Astrocyte (in vitro differentiated cells and primary cell): ENCODE results near the gene FRMD5. TPM values are rescaled to one million over a fixed set of nuclear protein-coding genes. Genes with fewer than 3 reads are reported as not detected.

Experiments
- DNase-seq: peaks from one replicate; pipeline ENCODE4 v3.0.0-alpha.2; 2010; ENCODE audit warnings: low read depth
- FAIRE-seq: peaks from 2 replicates; lab custom pipeline; 2011; peaks lifted over from hg19 to GRCh38; lab: Jason Lieb, UNC
- H2AFZ ChIP-seq: 2 replicates; pipeline ENCODE4 v1.6.0; 2012; ENCODE audit warnings: low read depth, low read length, inconsistent platforms
- H3K27ac ChIP-seq: 2 replicates; pipeline ENCODE4 v1.5.1; 2011; ENCODE audit warnings: low read depth, low read length, inconsistent platforms
- H3K27me3 ChIP-seq: 2 replicates; pipeline ENCODE4 v1.6.0; 2011; ENCODE audit warnings: low read length, inconsistent platforms; ENCODE audit not compliant: insufficient read depth
- H3K36me3 ChIP-seq: 2 replicates; pipeline ENCODE4 v1.5.1; 2011; ENCODE audit warnings: low read length, inconsistent platforms; ENCODE audit not compliant: insufficient read depth
- H3K4me1 ChIP-seq: 2 replicates; pipeline ENCODE4 v1.5.1; 2011; ENCODE audit warnings: low read length, inconsistent platforms; ENCODE audit not compliant: insufficient read depth
- H3K4me2 ChIP-seq: 2 replicates; pipeline ENCODE4 v1.6.0; 2012; ENCODE audit warnings: low read length, inconsistent platforms
- H3K4me3 ChIP-seq: 2 replicates; pipeline ENCODE4 v1.5.1; 2011; ENCODE audit warnings: low read depth, mild to moderate bottlenecking, low read length, inconsistent platforms; ENCODE audit not compliant: insufficient read depth
- H3K79me2 ChIP-seq: 2 replicates; pipeline ENCODE4 v1.6.0; 2012; ENCODE audit warnings: mild to moderate bottlenecking, low read length, inconsistent platforms; ENCODE audit not compliant: insufficient read depth
- H3K9ac ChIP-seq: 2 replicates; pipeline ENCODE4 v1.6.0; 2012; ENCODE audit warnings: mild to moderate bottlenecking, low read length, inconsistent platforms
- H3K9me3 ChIP-seq: 2 replicates; pipeline ENCODE4 v1.5.1; 2012; ENCODE audit warnings: low read depth, mild to moderate bottlenecking, low read length, inconsistent platforms; ENCODE audit not compliant: insufficient read depth
- H4K20me1 ChIP-seq: 2 replicates; pipeline ENCODE4 v1.6.0; 2012; ENCODE audit warnings: low read length, inconsistent platforms; ENCODE audit not compliant: insufficient read depth
- H3K27ac Mint-ChIP-seq: one replicate; pipeline ENCODE4 v1.8.0; 2021; ENCODE audit warnings: mild to moderate bottlenecking, mixed read lengths; ENCODE audit not compliant: unreplicated experiment
- H3K27me3 Mint-ChIP-seq: one replicate; pipeline ENCODE4 v1.8.0; 2021; ENCODE audit warnings: low read depth, mixed read lengths; ENCODE audit not compliant: unreplicated experiment
- H3K36me3 Mint-ChIP-seq: one replicate; pipeline ENCODE4 v1.8.0; 2021; ENCODE audit warnings: low read depth, mixed read lengths; ENCODE audit not compliant: unreplicated experiment
- H3K4me1 Mint-ChIP-seq: one replicate; pipeline ENCODE4 v1.8.0; 2021; ENCODE audit warnings: low read depth, mixed read lengths; ENCODE audit not compliant: unreplicated experiment
- H3K4me3 Mint-ChIP-seq: one replicate; pipeline ENCODE4 v1.8.0; 2021; ENCODE audit warnings: mild to moderate bottlenecking, moderate library complexity, mixed read lengths; ENCODE audit not compliant: unreplicated experiment
- H3K9me3 Mint-ChIP-seq: one replicate; pipeline ENCODE4 v1.8.0; 2021; ENCODE audit warnings: mild to moderate bottlenecking, mixed read lengths; ENCODE audit not compliant: unreplicated experiment
- EZH2 ChIP-seq: IDR thresholded peaks from 2 replicates; pipeline ENCODE4 v1.6.1; 2012; ENCODE audit warnings: mild to moderate bottlenecking, low read length, inconsistent platforms; ENCODE audit not compliant: insufficient read depth
- total RNA-seq: library from RNA; stranded (reverse); gene quantifications from 2 replicates; pipeline ENCODE4 v1.2.1, GENCODE V29; 2021
- TF ChIP-seq, protein P1 (sequence below): IDR thresholded peaks from 2 replicates; pipeline ENCODE4 v1.5.1; 2011; ENCODE audit warnings: low read depth, mild to moderate bottlenecking, inconsistent platforms, low read length, moderate library complexity; ENCODE audit not compliant: insufficient read depth

The FRMD5 gene
- total RNA-seq, 1 donor from 2014 or later = 19.6 TPM

DNA sequence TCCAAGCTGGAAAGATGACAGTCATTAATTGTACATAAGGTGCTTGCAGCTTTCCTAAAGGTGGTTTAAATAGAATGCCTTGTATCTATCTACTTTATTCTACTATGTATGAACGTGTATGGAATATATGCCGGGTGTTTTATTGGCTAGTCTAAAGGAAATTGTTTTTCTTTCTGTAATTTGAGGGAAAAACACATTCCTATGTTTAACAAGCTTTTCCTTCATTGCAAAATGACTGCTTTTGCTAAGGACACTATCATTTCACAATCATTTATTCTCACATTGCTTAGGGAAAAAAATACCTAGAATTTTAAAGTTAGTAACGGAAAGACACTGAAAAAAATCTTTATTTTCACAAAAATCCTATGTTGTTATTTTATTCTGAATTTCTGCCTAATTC lies 226.5 kb downstream of the FRMD5 start:
- no peak overlapping the region for H3K27ac Mint-ChIP-seq
- Histone ChIP-seq H3K27ac (no peak overlapping the region), H4K20me1 (peaks cover 11% of the 10 kb centered on the region), H3K9ac (no peak overlapping the region), H3K4me2 (no peak overlapping the region), H3K4me1 (no peaks in the 10 kb centered on the region), H2AFZ (no peak overlapping the region), H3K36me3 (no peaks in the 10 kb centered on the region), H3K4me3 (no peak overlapping the region), H3K9me3 (no peaks in the 10 kb centered on the region), H3K27me3 (no peaks in the 10 kb centered on the region), H3K79me2 (peaks cover 20% of the 10 kb centered on the region)
- no peak overlapping the region for H3K4me3 Mint-ChIP-seq
- no peaks in the 10 kb centered on the region for H3K9me3 Mint-ChIP-seq
- TF ChIP-seq EZH2 = no peak
- TF ChIP-seq, protein P1, sequence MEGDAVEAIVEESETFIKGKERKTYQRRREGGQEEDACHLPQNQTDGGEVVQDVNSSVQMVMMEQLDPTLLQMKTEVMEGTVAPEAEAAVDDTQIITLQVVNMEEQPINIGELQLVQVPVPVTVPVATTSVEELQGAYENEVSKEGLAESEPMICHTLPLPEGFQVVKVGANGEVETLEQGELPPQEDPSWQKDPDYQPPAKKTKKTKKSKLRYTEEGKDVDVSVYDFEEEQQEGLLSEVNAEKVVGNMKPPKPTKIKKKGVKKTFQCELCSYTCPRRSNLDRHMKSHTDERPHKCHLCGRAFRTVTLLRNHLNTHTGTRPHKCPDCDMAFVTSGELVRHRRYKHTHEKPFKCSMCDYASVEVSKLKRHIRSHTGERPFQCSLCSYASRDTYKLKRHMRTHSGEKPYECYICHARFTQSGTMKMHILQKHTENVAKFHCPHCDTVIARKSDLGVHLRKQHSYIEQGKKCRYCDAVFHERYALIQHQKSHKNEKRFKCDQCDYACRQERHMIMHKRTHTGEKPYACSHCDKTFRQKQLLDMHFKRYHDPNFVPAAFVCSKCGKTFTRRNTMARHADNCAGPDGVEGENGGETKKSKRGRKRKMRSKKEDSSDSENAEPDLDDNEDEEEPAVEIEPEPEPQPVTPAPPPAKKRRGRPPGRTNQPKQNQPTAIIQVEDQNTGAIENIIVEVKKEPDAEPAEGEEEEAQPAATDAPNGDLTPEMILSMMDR = no peak
- no peaks in the 10 kb centered on the region for H3K27me3 Mint-ChIP-seq
- peaks cover 10% of the 10 kb centered on the region for H3K4me1 Mint-ChIP-seq
- FAIRE-seq (no peak), DNase-seq (no peak)
- H3K36me3 Mint-ChIP-seq = peaks cover 2% of the 10 kb centered on the region

DNA sequence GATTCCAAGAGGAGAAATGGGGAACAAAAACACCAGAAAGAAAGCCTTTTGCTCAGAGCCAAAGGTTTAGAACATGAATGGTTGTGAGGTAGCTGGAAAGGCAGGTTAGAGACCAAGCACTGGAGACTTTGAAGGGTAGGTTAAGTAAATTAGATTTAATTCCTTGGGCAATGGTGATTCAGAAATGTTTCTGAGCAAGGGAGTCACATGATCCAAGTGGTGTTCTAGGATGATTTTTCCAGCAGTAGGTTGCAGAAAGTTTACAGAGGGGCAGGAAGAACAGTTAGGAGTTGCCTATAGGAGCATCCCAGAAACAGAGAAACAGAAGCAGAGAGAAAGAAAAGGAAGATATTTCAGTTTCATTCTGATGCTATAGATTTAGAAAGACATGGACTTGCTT lies 228.4 kb downstream of the FRMD5 start:
- no peaks in the 10 kb centered on the region for H3K27me3 Mint-ChIP-seq
- Histone ChIP-seq H3K9me3 (no peaks in the 10 kb centered on the region), H3K9ac (no peak overlapping the region), H2AFZ (no peak overlapping the region), H3K4me3 (no peak overlapping the region), H3K27ac (no peak overlapping the region), H4K20me1 (peaks cover 11% of the 10 kb centered on the region), H3K36me3 (no peaks in the 10 kb centered on the region), H3K4me2 (no peak overlapping the region), H3K27me3 (no peaks in the 10 kb centered on the region), H3K4me1 (no peaks in the 10 kb centered on the region), H3K79me2 (peaks cover 12% of the 10 kb centered on the region)
- H3K4me3 Mint-ChIP-seq = no peak overlapping the region
- peaks cover 2% of the 10 kb centered on the region for H3K36me3 Mint-ChIP-seq
- H3K4me1 Mint-ChIP-seq = peaks cover 10% of the 10 kb centered on the region
- no peaks in the 10 kb centered on the region for H3K9me3 Mint-ChIP-seq
- peak overlapping the region; percentile 60 for H3K27ac Mint-ChIP-seq
- TF ChIP-seq EZH2 = no peak
- TF ChIP-seq, protein P1 = no peak
- FAIRE-seq = no peak
- DNase-seq = no peak

DNA sequence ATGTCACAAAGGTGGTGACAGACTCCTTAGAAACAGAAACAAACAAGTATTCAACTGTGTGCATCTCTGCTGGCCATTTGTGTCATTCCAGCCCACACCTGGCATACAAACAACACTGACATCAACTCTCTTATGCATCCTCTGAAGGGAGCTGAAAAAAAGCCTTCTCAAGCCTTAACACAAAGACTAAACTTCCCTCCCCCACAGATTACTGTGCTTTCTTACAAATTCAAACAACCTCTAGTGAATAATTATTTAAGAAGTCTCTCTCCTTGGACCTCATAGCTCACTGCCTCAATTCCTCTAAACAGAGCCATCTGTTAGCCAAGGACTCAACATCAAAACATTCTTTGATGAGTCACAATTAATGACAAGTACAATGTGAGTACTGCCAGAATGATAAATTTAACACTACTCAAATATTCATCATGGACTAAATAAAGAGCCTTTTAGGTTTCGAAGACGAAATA lies 236.2 kb downstream of the FRMD5 start:
- Histone ChIP-seq H3K9ac (peak overlapping the region; percentile 63), H3K4me2 (peak overlapping the region; percentile 81), H3K4me1 (peaks cover 21% of the 10 kb centered on the region), H3K79me2 (peaks cover 17% of the 10 kb centered on the region), H3K4me3 (peak overlapping the region; percentile 25), H2AFZ (no peak overlapping the region), H3K27me3 (no peaks in the 10 kb centered on the region), H3K36me3 (no peaks in the 10 kb centered on the region), H3K9me3 (no peaks in the 10 kb centered on the region), H3K27ac (peak overlapping the region; percentile 72), H4K20me1 (peaks cover 22% of the 10 kb centered on the region)
- Mint-ChIP-seq H3K36me3 (no peaks in the 10 kb centered on the region), H3K27ac (peak overlapping the region; percentile 3), H3K9me3 (no peaks in the 10 kb centered on the region), H3K27me3 (no peaks in the 10 kb centered on the region), H3K4me1 (peaks cover 12% of the 10 kb centered on the region), H3K4me3 (no peak overlapping the region)
- peak; percentile 13 for FAIRE-seq
- TF ChIP-seq, protein P1 = no peak
- no peak for TF ChIP-seq EZH2
- DNase-seq = peak; percentile 97
